MM.1S (cell line): Measurements from ENCODE around the gene RMND5A.

Experiments
- DNase-seq: peaks from one replicate; pipeline ENCODE4 v3.0.0-alpha.2; 2015
- H2AFZ ChIP-seq: fragments of 300-600 bp; sonication (generic); 2 replicates; pipeline ENCODE4 v1.6.0; 2016; ENCODE audit warnings: antibody characterized with exemption, low read length
- H3F3A ChIP-seq: fragments of 300-600 bp; sonication (generic); 2 replicates; pipeline ENCODE4 v1.6.1; 2016; ENCODE audit warnings: mild to moderate bottlenecking, antibody characterized with exemption, low read length, moderate library complexity, mixed read lengths; ENCODE audit not compliant: insufficient read depth
- H3K27ac ChIP-seq: fragments of 300-600 bp; sonication (generic); 2 replicates; pipeline ENCODE4 v1.5.1; 2016; ENCODE audit warnings: mild to moderate bottlenecking, low read length
- H3K27me3 ChIP-seq: fragments of 300-600 bp; sonication (generic); replicated peaks from 2 replicates; pipeline ENCODE4 v1.6.0; 2016; ENCODE audit warnings: low read length; ENCODE audit not compliant: insufficient read depth
- H3K36me3 ChIP-seq: fragments of 300-600 bp; sonication (generic); replicated peaks from 2 replicates; pipeline ENCODE4 v1.6.1; 2016; ENCODE audit warnings: mild to moderate bottlenecking, low read length, mixed read lengths; ENCODE audit not compliant: insufficient read depth
- H3K4me1 ChIP-seq: fragments of 300-600 bp; sonication (generic); 2 replicates; pipeline ENCODE4 v1.6.1; 2016; ENCODE audit warnings: low read length, mixed read lengths
- H3K4me2 ChIP-seq: fragments of 300-600 bp; sonication (generic); 2 replicates; pipeline ENCODE4 v1.6.0; 2016; ENCODE audit warnings: low read depth, low read length
- H3K4me3 ChIP-seq: fragments of 300-600 bp; sonication (generic); 2 replicates; pipeline ENCODE4 v1.5.1; 2016; ENCODE audit warnings: low read length, mixed read lengths
- H3K79me2 ChIP-seq: fragments of 300-600 bp; sonication (generic); 2 replicates; pipeline ENCODE4 v1.6.1; 2016; ENCODE audit warnings: mixed run types, low read length, mixed read lengths
- H3K9ac ChIP-seq: fragments of 300-600 bp; sonication (generic); 2 replicates; pipeline ENCODE4 v1.6.1; 2016; ENCODE audit warnings: low read length, mixed read lengths
- H3K9me2 ChIP-seq: fragments of 300-600 bp; sonication (generic); replicated peaks from 2 replicates; pipeline ENCODE4 v1.6.1; 2016; ENCODE audit warnings: mild to moderate bottlenecking, low read length, mixed read lengths; ENCODE audit not compliant: insufficient read depth
- H3K9me3 ChIP-seq: fragments of 300-600 bp; sonication (generic); replicated peaks from 2 replicates; pipeline ENCODE4 v1.6.1; 2016; ENCODE audit warnings: mild to moderate bottlenecking, low read length, mixed read lengths; ENCODE audit not compliant: insufficient read depth
- H4K20me1 ChIP-seq: fragments of 300-600 bp; sonication (generic); 2 replicates; pipeline ENCODE4 v1.6.1; 2016; ENCODE audit warnings: mild to moderate bottlenecking, low read length, moderate library complexity, mixed read lengths; ENCODE audit not compliant: insufficient read depth
- CTCF ChIP-seq: fragments of 300-600 bp; sonication (generic); IDR thresholded peaks from 2 replicates; pipeline ENCODE4 v1.5.1; 2016; ENCODE audit warnings: antibody characterized with exemption, low read length, mixed read lengths
- EZH2 ChIP-seq: fragments of 300-600 bp; sonication (generic); optimal IDR thresholded peaks from 2 replicates; pipeline ENCODE3; 2017; ENCODE audit warnings: low read depth, mild to moderate bottlenecking, antibody characterized with exemption, low read length, mixed read lengths
- EZH2phosphoT487 ChIP-seq: fragments of 300-600 bp; sonication (generic); IDR thresholded peaks from 2 replicates; pipeline ENCODE4 v1.6.1; 2018; ENCODE audit warnings: antibody characterized with exemption, low read length

RMND5A gene

GRCh38 chr2:86764661-86765309 is 44.7 kb downstream of the RMND5A start:
- H3F3A ChIP-seq: no peaks in the 10 kb centered on the region; the same call in 1 of the 2 replicates
- DNase-seq: peak; percentile 54

GRCh38 chr2:86765310-86765695 is 45.2 kb downstream of the RMND5A start:
- no peaks in the 10 kb centered on the region for H3K9me2 ChIP-seq
- peaks cover 20% of the 10 kb centered on the region for H3K79me2 ChIP-seq
- H2AFZ ChIP-seq: no peak overlapping the region
- no peaks in the 10 kb centered on the region; the same call in 1 of the 2 replicates for H3F3A ChIP-seq
- TF ChIP-seq EZH2 (no peak), CTCF (no peak), EZH2phosphoT487 (no peak)
- no peak overlapping the region for H3K9ac ChIP-seq
- H3K36me3 ChIP-seq: no peaks in the 10 kb centered on the region
- no peak overlapping the region for H3K4me2 ChIP-seq
- no peak overlapping the region for H3K27ac ChIP-seq
- no peak overlapping the region for H3K4me3 ChIP-seq
- H3K27me3 ChIP-seq: no peaks in the 10 kb centered on the region
- H3K9me3 ChIP-seq: no peaks in the 10 kb centered on the region
- no peaks in the 10 kb centered on the region for H3K4me1 ChIP-seq
- no peaks in the 10 kb centered on the region for H4K20me1 ChIP-seq
- no peak for DNase-seq

More at GRCh38 chr2:86764661-86765309, 44.7 kb downstream of the RMND5A start:
- Histone ChIP-seq H2AFZ (no peak overlapping the region), H3K27ac (no peak overlapping the region), H3K4me3 (no peak overlapping the region), H3K4me2 (no peak overlapping the region), H3K36me3 (no peaks in the 10 kb centered on the region), H3K27me3 (no peaks in the 10 kb centered on the region), H3K9me3 (no peaks in the 10 kb centered on the region), H3K79me2 (peaks cover 22% of the 10 kb centered on the region), H3K4me1 (no peaks in the 10 kb centered on the region), H3K9me2 (no peaks in the 10 kb centered on the region), H3K9ac (no peak overlapping the region), H4K20me1 (no peaks in the 10 kb centered on the region)
- no peak for TF ChIP-seq EZH2
- TF ChIP-seq CTCF: peak; percentile 73

GRCh38 chr2:86768189-86768949 is 48.3 kb downstream of the RMND5A start:
- no peak overlapping the region for H3K27ac ChIP-seq
- no peaks in the 10 kb centered on the region for H3K27me3 ChIP-seq
- TF ChIP-seq EZH2phosphoT487: no peak
- TF ChIP-seq CTCF: no peak
- no peak for TF ChIP-seq EZH2
- H3K79me2 ChIP-seq: peaks cover 12% of the 10 kb centered on the region
- H4K20me1 ChIP-seq: no peaks in the 10 kb centered on the region
- H3K4me2 ChIP-seq: no peak overlapping the region
- no peak overlapping the region for H2AFZ ChIP-seq
- no peaks in the 10 kb centered on the region for H3K4me1 ChIP-seq
- H3F3A ChIP-seq: no peaks in the 10 kb centered on the region
- DNase-seq: no peak
- H3K36me3 ChIP-seq: no peaks in the 10 kb centered on the region; the same call in 1 of the 2 replicates
- H3K4me3 ChIP-seq: no peak overlapping the region
- no peaks in the 10 kb centered on the region for H3K9me3 ChIP-seq
- no peak overlapping the region for H3K9ac ChIP-seq
- H3K9me2 ChIP-seq: no peaks in the 10 kb centered on the region
